Keratinocyte (primary cell): ENCODE results near the gene ALS2.

Experiments used
- CTCF ChIP-seq, 3 experiments: IDR thresholded peaks in 1 of 3; conservative IDR thresholded peaks in 1 of 3; optimal IDR thresholded peaks in 1 of 3; 2 replicates in 2 of 3; 3 replicates in 1 of 3; pipeline versions ENCODE3 to v1.5.1; 2011; ENCODE audit warnings: low read length in 3 of 3, mild to moderate bottlenecking in 3 of 3, moderate library complexity in 2 of 3, control low read depth in 1 of 3, inconsistent platforms in 1 of 3; ENCODE audit not compliant: insufficient read depth in 2 of 3; ENCODE audit errors: extremely low read depth in 1 of 3
- EZH2 ChIP-seq: IDR thresholded peaks from one replicate; pipeline ENCODE4 v1.6.1; 2012; ENCODE audit warnings: inconsistent platforms, mild to moderate bottlenecking, low read length, moderate library complexity

GRCh38 chr2:201674794-201675193 is 105.9 kb downstream of the ALS2 start:
- TF ChIP-seq CTCF (optimal IDR thresholded peaks at IDR 0.05 in 1 of 3, IDR thresholded peaks at IDR 0.05 in 1 of 3, conservative IDR thresholded peaks at IDR 0.05 in 1 of 3; ENCODE audit: extremely low read depth in 1 of 3, insufficient read depth in 2 of 3, low read length in 3 of 3) (no peak), EZH2 (no peak)
